ENCODE results near the gene SLC10A1.

The SLC10A1 gene

DNA sequence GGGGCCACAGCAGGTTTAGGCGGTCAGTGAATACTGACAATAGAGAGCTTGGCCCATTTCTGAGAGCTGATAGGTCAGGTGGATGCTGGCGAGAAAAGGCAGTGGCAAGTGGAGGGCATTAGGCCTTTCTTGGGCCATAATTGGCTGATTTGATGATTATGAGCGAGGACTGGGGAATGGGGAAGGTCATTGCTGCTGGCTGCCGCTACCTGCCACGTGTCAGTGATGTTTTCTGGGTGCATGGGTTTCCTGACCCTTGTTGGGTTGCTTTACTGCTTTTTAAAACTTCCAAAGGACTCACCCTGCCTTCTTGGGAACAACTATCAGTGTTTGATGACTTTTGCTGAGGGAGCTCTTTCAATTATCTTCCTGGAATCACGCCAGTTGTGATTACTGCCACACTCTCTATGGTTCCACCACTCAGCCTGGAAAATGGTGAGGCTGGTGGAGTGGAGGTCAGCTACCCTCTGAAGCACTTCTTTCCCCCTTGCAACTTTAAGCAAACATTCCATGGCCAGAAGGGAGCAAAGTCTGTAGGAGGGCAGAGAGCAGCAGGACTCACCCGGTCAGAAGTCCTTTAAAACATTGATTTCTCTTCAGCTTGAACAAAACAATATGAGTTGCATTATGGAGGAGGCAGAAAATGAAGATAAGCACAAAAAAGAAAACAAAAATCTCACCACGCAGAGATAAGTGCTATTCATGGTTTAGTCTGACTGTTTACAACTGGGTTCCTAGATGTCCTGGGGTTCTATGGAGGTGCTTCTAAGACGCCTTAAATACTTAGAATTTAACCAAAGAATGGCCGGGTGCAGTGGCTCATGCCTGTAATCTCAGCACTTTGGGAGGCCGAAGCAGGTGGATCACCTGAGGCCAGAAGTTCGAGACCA, 12.1 kb upstream of the SLC10A1 start:
- no peak for DNase-seq

DNA sequence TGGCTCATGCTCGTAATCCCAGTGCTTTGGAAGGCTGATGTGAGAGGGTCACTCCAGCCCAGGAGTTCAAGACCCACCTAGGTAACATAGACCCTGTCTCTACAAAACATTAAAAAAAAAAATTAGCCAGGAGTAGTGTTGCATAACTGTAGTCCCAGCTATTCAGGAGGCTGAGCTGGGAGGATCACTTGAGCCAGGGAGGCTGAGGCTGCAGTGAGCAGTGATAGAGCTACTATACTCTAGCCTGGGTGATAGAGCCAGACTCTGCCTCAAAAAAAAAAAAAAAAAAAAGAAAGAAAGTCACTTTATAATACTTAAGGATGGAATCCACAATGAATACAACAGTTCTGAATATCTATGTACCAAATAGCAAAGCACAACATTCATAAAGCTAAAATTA, 10.2 kb upstream of the SLC10A1 start:
- no peak for DNase-seq

DNA sequence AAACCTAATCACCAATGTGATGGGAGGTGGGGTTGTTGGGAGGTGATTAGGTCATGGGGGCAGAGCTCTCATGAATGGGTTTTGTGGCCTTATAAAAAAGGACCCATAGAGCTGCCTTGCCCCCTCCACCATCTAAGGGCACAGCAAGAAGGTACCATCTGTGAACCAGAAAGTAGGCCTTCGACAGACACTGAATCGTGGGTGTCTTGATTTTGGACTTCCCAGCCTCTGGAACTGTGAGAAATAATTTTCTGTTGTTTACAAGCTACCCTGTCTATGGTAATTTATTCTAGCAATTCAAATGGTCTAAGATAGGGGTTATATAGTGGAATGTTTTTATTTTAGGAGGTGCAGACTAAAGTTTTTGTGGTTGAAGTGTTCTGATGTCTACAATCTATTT, 7.9 kb upstream of the SLC10A1 start:
- DNase-seq, result no peak

DNA sequence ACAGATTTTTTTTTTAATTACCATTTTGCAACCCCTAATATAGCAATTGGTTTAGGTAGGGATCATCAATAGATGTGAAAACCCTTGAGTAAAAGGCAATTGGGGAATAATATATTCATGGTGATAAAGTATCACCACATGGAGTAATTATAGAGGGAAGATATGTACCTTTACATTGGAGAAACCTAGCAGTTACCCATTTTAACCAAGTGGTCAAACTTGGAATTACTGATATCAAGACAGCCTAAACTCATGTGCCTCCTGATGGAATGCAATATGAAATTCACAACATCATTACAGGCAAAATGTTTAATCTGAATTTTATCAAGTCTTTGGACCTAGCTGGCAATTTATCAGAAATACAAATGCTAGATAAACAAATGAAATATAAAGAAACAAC, 6.7 kb upstream of the SLC10A1 start:
- no peak for DNase-seq

DNA sequence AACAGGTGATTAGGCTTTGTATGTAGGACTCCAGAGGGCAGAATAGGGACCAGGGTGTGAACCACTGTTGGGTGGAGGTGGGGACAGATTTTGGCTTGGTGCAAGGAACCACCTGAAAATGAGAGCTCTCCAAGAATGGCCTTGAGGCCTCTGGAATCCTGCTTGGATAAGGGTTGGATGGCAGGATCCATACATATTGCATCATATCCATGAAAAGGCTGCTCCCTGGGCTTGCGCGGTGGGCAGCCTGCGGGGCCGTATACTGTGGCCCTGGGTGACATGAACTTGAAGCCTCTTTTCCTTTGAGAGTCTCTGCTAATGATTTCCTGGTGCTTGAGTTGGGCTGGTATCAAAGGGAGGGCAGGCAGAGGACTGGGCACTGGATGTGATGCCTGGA, 1.3 kb upstream of the SLC10A1 start:
- DNase-seq, result no peak

DNA sequence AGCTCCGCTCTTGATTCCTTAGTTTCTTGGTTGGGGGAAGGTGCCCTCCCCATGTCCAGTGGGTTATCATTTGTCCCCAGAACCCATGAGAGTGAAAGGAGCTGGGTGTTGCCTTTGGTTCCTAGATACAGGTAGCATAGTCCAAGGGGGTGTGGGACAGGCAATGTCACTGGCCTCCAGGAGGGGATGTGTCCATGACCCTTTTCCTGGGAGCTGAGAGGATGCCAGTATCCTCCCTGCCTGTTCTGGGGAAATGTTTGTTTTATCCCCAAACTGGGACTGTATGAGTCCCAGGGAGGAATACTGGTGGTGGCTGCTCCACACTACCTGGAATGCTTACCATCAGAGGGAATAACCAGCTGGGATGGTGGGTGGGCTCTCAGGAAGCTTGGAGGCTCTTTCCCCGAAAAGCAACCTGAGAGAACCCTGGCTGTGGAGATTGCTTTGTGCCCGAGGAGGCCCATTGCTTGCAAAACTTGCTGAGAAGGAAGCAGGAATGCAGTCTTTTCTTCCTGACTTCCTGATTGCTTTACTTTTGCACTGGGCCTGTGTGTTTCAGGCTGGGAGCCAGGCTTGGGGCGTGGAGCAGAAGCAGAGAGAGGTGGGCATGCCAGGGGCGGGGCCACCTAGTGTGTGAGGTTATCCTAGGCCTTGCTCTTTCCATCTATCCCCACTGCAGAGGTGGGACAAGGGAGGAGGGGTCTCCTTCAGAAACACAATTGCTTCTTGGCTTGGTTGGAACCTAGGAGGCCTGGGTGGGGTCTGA, 715 bp upstream of the SLC10A1 start:
- DNase-seq, result no peak

DNA sequence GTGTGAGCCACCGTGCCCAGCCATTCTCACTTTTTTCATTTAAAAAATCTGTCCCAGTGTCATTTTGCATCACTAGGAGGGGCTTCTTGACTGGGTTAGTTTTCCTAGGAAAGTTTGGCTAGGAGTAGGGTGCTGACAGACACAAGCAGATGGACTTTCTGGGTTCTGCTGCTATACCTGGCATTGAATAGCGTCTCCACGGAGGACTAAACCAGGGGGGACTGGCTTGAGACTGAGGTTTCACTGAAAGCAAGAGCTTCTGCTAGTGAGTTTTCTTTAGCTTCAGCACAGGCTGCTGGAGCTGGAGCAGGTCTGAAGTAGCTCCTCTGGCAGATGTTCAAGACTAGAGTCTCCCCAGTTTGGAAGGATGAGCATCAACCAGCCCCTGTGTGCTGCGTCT, 1.4 kb downstream of the SLC10A1 start:
- no peak for DNase-seq

DNA sequence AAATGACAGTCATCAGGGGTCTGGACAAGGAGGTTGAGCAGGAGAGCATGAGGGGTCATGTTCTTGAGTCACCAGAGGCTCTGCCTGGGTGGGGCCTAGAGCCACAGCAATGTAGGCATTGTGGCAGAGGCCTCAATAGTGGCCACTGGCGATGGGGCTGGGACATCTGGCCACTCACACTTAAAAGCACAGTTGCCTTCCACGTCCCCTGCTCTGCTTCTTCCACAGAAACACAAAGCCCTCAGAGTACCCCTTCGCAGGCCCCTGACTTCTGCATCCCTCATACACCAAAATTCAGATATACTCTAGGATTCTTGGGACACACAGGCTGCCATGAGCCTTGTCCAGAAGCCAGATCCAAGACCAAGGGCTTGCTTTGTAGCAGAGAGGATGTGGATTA, 2.2 kb downstream of the SLC10A1 start:
- no peak for DNase-seq

DNA sequence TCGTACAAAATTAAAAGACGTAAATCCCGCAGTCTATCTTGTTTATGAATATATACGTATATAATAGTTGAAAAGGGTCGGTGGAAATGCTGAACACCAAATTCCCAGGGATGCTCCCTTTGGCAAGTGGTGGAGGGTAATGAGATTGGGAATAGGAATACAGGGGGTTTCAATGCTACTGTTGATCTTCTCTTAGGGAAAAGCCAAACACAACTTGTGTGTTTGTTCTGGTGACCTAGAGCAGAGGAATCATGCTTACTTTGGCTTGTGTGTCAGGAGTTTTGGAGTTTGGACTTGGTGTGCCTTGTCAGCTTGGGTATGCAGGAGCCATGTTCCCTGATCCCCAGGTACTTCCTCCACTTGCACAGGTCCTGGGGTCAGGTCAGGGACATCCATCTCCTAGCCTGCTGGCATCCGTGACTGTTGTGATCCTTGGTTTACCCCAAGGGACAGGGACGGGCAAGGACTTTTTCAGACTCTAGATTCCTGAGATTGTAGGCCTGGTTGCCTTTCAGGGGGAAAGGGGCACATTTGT, 4.1 kb downstream of the SLC10A1 start:
- DNase-seq, result no peak

DNA sequence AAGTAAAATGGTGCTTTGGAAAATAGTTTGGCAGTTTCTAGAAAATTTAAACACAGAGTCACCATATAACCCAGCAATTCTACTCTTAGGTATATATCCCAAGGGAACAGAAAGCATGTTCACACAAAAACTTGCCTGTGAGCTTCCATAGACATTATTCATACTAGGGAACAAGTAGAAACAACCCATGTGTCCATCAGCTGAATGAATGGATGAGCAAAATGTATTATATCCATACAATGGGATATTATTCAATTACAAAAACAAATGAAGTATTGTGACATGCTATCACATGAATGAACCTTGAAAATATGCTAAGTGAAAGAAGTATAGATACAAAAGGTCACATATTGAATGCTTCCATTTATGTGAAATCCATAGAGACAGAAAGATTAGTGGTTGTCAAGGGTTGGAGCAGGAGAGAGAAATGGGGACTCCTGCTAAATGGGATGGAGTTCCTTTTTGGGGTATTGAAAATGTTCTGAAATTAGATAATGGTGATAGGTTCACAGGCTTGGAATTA, 7.9 kb downstream of the SLC10A1 start:
- no peak for DNase-seq

DNA sequence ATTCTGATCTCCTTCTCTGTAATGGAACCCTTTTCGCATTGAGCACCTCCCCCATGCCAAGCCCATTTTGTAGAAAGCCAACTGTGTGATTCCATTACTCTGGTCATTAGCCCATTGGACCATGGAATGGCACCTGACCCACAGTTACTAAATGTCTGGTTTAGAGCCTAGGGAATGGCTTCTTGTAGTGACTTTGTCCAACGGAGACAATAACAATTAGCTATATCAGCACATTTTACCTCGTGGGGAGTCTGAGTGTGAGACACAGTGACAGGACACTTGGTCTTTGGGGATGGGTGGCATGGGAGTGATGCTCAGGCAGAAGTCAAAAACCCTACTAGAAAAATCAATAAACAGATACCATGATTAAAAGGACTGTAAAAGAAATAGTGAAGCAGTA, 10.4 kb downstream of the SLC10A1 start:
- DNase-seq, result no peak

DNA sequence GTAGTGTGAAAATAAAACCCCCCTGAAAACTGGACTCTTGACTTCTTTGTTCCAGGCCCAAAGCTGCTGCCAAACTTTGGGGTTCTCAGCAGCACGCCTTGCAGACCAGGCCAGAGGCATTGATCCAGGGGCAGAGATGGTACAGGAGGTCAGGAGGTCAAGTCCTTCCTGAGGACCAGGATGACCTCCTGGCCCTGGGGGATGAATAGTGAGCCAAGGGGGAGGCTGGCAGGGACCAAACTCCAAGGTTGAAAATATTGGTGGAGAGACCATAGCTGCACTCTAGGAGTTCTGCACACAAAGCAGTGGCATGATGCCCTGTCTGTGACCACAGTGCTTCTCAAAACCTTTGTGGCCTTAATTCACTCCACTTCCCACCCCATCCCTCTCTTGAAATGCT, 12.1 kb downstream of the SLC10A1 start:
- DNase-seq, result no peak

DNA sequence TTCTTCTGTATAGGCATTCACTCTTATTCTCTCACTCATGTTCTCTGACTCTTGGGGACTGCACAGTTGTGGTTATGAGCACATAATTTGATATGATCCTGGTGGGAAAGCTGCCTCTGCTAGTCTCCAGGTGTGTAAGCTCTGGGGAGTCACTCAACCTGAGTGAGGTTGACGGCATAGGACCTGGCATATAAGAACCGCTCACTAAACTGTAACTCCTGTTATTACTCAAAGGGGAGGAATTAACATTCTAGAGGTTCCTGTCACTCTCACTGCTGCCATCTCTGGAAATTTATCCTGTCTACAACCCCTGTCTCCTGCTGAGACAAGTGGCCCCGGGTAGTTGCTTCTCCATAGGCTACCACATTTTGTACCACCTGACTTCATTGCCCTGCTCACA, 16.1 kb downstream of the SLC10A1 start:
- no peak for DNase-seq

DNA sequence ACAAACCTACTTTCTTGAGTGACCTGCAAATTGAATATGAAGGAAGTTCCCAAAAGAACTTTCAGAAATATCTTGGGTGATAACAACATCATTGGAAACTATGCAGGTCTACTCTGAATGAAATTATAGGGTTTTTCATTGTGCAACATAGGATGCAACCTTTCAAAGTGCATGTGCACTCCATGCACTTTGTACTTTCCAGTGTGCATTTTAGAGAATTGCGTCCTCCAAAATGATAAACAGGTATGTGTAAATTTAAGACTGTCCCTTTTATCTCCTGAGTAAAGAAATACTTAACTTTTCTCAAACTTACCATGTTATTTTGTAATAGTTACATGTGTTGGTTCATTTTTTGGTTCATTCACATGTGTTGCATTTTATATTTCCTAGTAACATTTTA, 16.9 kb downstream of the SLC10A1 start:
- no peak for DNase-seq

DNA sequence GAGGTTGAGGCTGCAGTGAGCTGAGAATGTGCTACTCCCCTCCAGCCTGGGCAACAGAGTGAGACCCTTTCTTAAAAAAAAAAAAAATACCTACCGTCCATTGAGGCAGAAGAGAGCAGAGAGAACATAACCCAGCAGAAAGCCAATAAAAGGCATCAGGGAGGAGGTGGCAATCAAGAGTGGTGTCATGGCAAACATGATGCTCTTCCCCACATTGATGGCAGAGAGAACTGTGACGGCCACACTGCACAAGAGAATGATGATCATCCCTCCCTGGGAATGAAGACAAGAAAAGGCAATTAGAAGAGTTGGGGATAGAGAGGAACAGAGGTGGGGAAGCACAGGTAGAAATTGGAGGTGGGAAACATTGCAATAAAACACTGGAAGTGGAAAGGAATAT, 18.0 kb downstream of the SLC10A1 start:
- no peak for DNase-seq

DNA sequence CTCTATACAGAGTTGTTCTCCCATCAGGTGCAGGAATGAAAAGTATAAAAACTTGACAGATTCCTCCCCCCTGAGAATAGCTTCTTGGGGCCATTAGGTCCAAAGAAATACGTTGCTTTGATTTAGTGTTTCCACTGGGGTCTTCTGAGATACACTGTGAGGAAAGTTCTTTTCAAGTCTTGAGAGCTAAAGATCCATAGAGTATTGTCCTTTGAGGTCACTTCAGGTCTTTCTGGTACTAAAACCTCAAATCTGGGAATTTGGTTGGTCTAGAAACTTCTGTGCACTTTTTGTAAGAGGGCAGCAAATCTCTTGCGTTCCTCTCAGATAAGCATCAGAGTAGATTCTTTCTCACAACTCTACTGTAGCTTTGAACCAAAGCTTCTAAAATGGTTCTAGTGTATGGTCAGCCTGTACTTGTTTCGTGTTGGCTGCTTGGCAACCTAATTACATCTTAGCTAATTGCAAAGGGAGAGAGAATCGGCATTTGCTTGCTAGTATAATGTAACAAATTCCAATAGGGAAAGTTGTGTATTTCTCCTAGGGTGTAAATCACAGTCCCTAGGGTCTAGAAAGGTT, 20.1 kb downstream of the SLC10A1 start:
- no peak for DNase-seq

DNA sequence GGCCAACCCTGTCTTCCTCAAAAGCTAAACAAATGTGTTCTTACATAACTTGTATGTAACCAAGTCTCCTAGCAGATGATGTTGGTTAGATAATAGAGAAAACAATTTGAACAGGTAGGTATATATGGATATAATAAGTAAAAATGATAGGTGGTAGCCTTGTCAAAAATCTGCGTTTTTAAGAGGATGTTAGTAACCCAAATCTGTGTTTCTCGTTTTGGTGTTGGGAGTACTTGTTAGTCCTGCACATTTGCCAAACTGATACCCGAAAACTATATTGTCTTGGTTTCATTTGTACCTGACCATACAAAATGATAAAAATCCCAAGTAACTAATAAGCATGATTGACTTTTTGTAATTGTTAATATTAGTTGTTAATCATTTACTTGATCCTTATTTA, 22.0 kb downstream of the SLC10A1 start:
- no peak for DNase-seq

DNA sequence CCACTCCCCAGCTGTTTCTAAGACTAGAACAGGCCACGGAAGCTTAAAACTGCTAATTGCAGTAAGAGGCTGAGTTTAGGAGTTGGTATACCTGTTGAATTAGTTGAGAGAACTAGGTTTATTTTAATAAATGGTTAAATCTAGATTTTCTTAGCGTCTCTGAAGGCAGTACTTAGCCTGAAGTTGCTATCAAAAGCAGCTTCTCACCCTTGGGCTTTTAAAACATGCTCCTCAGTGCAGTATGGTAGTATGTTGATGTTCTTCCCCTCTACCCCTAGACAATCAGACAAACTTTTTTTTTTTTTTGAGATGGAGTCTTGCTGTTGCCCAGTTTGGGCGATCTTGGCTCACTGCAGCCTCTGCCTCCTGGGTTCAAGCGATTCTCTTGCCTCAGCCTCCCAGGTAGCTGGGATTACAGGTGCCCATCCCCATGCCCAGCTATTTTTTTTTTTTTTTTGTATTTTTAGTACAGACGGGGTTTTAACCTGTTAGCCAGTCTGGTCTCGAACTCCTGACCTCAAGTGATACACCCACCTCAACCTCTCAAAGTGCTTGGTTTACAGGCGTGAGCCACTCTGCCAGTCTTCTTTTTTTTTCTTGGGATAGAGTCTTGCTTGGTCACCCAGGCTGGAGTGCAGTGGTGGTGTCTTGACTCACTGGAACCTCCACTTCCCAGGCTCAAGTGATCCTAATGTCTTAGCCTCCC, 23.3 kb downstream of the SLC10A1 start:
- DNase-seq, result no peak

DNA sequence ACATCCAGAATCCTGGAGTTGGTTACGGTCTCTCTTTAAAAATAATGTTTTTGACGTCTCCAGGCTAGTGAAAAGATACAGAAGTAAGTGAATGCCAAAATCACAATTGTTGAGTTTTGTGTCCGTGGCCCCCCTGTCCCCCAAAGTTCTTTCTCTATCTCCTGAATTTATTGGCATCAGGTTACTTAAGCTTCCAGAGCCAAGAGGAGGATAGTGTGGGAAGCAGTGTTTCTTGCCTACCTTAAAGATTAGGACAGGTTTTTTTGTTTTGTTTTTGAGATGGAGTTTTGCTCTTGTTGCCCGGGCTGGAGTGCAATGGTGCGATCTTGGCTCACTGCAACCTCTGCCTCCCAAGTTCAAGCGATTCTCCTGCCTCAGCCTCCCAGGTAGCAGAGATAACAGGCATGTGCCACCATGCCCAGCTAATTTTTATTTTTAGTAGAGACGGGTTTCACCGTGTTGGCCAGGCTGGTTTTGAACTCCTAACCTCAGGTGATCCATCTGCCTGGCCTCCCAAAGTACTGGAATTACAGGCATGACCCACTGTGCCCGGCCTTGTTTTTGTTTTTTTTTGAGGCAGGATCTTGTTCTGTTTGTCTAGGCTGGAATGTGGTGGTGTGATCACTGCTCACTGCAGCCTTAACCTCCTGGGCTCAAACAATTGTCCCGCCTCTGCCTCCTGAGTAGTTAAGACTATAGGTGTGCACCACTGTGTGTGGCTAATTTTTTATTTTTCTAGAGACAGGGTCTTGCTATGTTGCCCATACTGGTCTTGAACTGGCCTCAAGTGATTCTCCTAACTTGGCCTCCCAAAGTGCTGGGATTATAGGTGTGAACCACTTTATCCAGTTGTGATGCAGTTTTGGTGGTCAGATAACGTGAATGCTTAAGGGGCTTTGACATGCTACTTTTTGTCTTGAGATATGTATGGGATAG, 24.7 kb downstream of the SLC10A1 start:
- DNase-seq, result no peak

DNA sequence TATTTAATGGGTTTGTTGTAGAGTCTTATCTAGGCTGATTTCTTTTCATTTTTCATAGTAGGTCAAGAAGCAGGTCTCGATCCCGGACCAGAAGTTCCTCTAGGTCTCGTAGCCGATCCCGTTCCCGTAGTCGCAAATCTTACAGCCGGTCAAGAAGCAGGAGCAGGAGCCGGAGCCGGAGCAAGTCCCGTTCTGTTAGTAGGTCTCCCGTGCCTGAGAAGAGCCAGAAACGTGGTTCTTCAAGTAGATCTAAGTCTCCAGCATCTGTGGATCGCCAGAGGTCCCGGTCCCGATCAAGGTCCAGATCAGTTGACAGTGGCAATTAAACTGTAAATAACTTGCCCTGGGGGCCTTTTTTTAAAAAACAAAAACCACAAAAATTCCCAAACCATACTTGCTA, 25.9 kb downstream of the SLC10A1 start:
- no peak for DNase-seq

DNA sequence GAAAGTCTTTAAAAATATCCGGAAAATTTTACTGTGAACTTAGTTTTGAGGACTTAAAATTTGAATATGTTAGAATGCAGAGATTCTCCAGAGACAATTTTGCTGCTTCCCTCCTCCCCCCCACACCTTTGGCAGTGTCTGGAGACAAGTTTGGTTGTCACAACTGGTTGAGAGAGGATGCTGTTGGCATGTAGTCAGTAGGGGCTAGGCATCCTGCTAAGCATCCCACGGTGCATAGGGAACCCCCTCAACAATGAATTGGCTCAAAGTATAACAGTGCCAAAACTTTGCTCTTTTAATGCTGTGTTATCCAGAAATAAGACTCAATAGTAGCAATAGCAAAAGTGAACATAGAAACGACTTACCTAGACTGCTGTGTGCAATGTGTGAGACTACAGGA, 26.5 kb downstream of the SLC10A1 start:
- DNase-seq, result no peak

DNA sequence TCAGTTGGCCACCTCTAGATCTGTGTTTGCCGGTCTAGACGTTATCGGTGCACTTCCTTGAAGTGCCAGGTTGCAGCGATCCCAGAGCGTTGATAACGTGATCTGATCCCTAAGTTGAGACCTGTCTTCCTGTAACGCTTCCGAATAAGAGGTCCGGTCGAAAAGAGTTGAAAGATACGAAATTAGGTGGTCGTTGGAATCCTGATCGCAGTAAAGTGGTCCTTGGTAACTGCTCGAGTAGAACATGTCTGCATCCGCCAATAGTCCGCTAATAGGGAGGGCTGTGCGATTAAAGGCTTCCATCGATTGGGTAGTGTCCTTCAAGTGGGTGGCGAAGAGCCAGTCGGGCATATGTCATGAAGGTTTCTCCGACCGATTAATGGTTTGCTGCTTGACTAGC, 27.4 kb downstream of the SLC10A1 start:
- DNase-seq, result no peak
